T47D (cell line): Measurements from ENCODE around the gene DRD1.
"Not testable (repeated sequence)": the region's sequence is repeated elsewhere in the genome, so short reads cannot be mapped to it uniquely, and the experiment has no call there.

ENCODE experiments used
- DNase-seq, 2 experiments: peaks; one replicate each; pipeline versions ENCODE4 v3.0.0 to v3.0.0-alpha.2; 2011 to 2012; ENCODE audit warnings: low read depth in 1 of 2, low spot score in 1 of 2
- JUND ChIP-seq: IDR thresholded peaks from 2 replicates; pipeline ENCODE4 v1.6.1; 2012; ENCODE audit warnings: low read depth
- in situ Hi-C: cut with HindIII; loops from 2 replicates; pipeline ENCODE4 v1.10.0; 2016; ENCODE audit warnings: low sequenced_read_pairs, low pct_unique_long_range_greater_than_20kb

DRD1 gene

GRCh38 chr5:175464074-175464941 lies 20.3 kb upstream of the DRD1 start:
- in situ Hi-C loops = no loop called here
- DNase-seq = peak in 1 of 2 experiments; percentile 73
- TF ChIP-seq JUND = no peak

- DNase-seq = no peak
- no peak for TF ChIP-seq JUND
These were observed 19.7 kb upstream of the DRD1 start for GRCh38 chr5:175463641-175464040.

GRCh38 chr5:175461370-175461769 lies 17.4 kb upstream of the DRD1 start:
- in situ Hi-C loops = no loop called here

More at GRCh38 chr5:175463641-175464040, 19.7 kb upstream of the DRD1 start:
- in situ Hi-C loops = no loop called here

GRCh38 chr5:175460552-175460951 lies 16.6 kb upstream of the DRD1 start:
- no peak for DNase-seq
- TF ChIP-seq JUND = no peak
- in situ Hi-C loops = no loop called here

More at GRCh38 chr5:175461370-175461769, 17.4 kb upstream of the DRD1 start:
- no peak for DNase-seq
- TF ChIP-seq JUND = no peak

- in situ Hi-C loops = no loop called here
- peak in 1 of 2 experiments; percentile 49 for DNase-seq
- TF ChIP-seq JUND = no peak
These were observed 16.1 kb upstream of the DRD1 start for GRCh38 chr5:175460126-175460525.

GRCh38 chr5:175457466-175457865 lies 13.5 kb upstream of the DRD1 start:
- in situ Hi-C loops = no loop called here
- DNase-seq = no peak
- no peak for TF ChIP-seq JUND

- TF ChIP-seq JUND = no peak
- in situ Hi-C loops = no loop called here
- no peak for DNase-seq
These were observed 12.2 kb upstream of the DRD1 start for GRCh38 chr5:175456105-175456742.

- DNase-seq, in situ Hi-C loops: not testable (repeated sequence)
These were observed 10.4 kb upstream of the DRD1 start for GRCh38 chr5:175454338-175454737.

GRCh38 chr5:175452166-175452565 lies 8.2 kb upstream of the DRD1 start:
- no peak for TF ChIP-seq JUND
- in situ Hi-C loops = no loop called here
- DNase-seq = no peak

GRCh38 chr5:175448276-175448675 lies 4.3 kb upstream of the DRD1 start:
- no peak for TF ChIP-seq JUND
- in situ Hi-C loops = no loop called here

GRCh38 chr5:175447571-175447970 lies 3.6 kb upstream of the DRD1 start:
- no peak for DNase-seq
- TF ChIP-seq JUND = no peak
- in situ Hi-C loops = no loop called here

More at GRCh38 chr5:175448276-175448675, 4.3 kb upstream of the DRD1 start:
- DNase-seq = no peak

GRCh38 chr5:175446378-175446777 lies 2.4 kb upstream of the DRD1 start:
- DNase-seq, in situ Hi-C loops: not testable (repeated sequence)

GRCh38 chr5:175444905-175445456 lies 999 bp upstream of the DRD1 start:
- DNase-seq = no peak
- in situ Hi-C loops = no loop called here
- TF ChIP-seq JUND = no peak
